ENCODE data around the gene RASSF7. TPM values are rescaled to one million over a fixed set of nuclear protein-coding genes. Genes with fewer than 3 reads are reported as not detected.

The RASSF7 gene
- total and polyA plus RNA-seq, 8 donors = 16.7 to 330 (median 94.9) TPM

- Histone ChIP-seq H3K27ac (no peak overlapping the region), H3K4me1 (no peaks in the 10 kb centered on the region), H3K4me3 (no peak overlapping the region), H3K9me3 (no peaks in the 10 kb centered on the region), H3K36me3 (peaks cover 0 to 1% (median 0%) of the 10 kb centered on the region in 4 donors), H3K27me3 (no peaks in the 10 kb centered on the region)
- intact Hi-C loops (cut with DNase I; ENCODE audit: low total_unique reads) = no loop called here
- WGBS, 5 donors = 82 to 94% (median 93%) methylated on average over 6 to 11 of the region's 11 CpGs
- TF ChIP-seq EP300 (IDR thresholded peaks at IDR 0.05) (no peak), POLR2AphosphoS5 (IDR thresholded peaks at IDR 0.05) (no peak), POLR2A (IDR thresholded peaks at IDR 0.05) (no peak), CTCF (IDR thresholded peaks at IDR 0.05) (no peak)
- peak in 1 of 2 donors; percentile 3 for DNase-seq
Observed at GRCh38 chr11:545171-545570, 15.6 kb upstream of the RASSF7 start.

GRCh38 chr11:548700-549603 is 11.8 kb upstream of the RASSF7 start:
- no peak for DNase-seq
- intact Hi-C loops (cut with DNase I; ENCODE audit: low total_unique reads) = no loop called here
- H3K4me3 ChIP-seq = no peak overlapping the region
- H3K9me3 ChIP-seq = no peaks in the 10 kb centered on the region
- 84 to 90% (median 86%) methylated on average over 26 to 32 of the region's 32 CpGs for WGBS, 5 donors
- peaks cover 0 to 3% (median 1%) of the 10 kb centered on the region in 4 donors for H3K4me1 ChIP-seq
- no peak for TF ChIP-seq POLR2AphosphoS5 (IDR thresholded peaks at IDR 0.05)
- TF ChIP-seq CTCF (IDR thresholded peaks at IDR 0.05) = no peak
- TF ChIP-seq EP300 (IDR thresholded peaks at IDR 0.05) = no peak
- TF ChIP-seq POLR2A (IDR thresholded peaks at IDR 0.05) = no peak
- peaks cover 0 to 35% (median 11%) of the 10 kb centered on the region in 3 donors for H3K27me3 ChIP-seq
- no peak overlapping the region for H3K27ac ChIP-seq
- peaks cover 0 to 5% (median 0%) of the 10 kb centered on the region in 4 donors for H3K36me3 ChIP-seq

- no peaks in the 10 kb centered on the region for H3K9me3 ChIP-seq
- 86 to 95% (median 92%) methylated on average over 13 to 25 of the region's 25 CpGs for WGBS, 5 donors
- H3K4me3 ChIP-seq = no peak overlapping the region
- H3K4me1 ChIP-seq = peaks cover 12 to 15% (median 13%) of the 10 kb centered on the region in 4 donors
- H3K27ac ChIP-seq = no peak overlapping the region
- intact Hi-C loops (cut with DNase I; ENCODE audit: low total_unique reads) = no loop called here
- TF ChIP-seq POLR2AphosphoS5 (IDR thresholded peaks at IDR 0.05) = no peak
- TF ChIP-seq EP300 (IDR thresholded peaks at IDR 0.05) = no peak
- no peak for TF ChIP-seq POLR2A (IDR thresholded peaks at IDR 0.05)
- no peak for TF ChIP-seq CTCF (IDR thresholded peaks at IDR 0.05)
- no peak for DNase-seq
- peaks cover 0 to 5% (median 0%) of the 10 kb centered on the region in 4 donors for H3K36me3 ChIP-seq
- peaks cover 0 to 47% (median 22%) of the 10 kb centered on the region in 3 donors for H3K27me3 ChIP-seq
Observed at GRCh38 chr11:550021-550745, 10.6 kb upstream of the RASSF7 start.

- Histone ChIP-seq H3K27ac (no peak overlapping the region), H3K27me3 (peaks cover 0 to 52% (median 27%) of the 10 kb centered on the region in 3 donors), H3K4me1 (peaks cover 17 to 21% (median 19%) of the 10 kb centered on the region in 4 donors), H3K4me3 (no peak overlapping the region), H3K36me3 (peaks cover 0 to 5% (median 0%) of the 10 kb centered on the region in 4 donors), H3K9me3 (no peaks in the 10 kb centered on the region)
- intact Hi-C loops (cut with DNase I; ENCODE audit: low total_unique reads) = no loop called here
- TF ChIP-seq EP300 (IDR thresholded peaks at IDR 0.05) (no peak), CTCF (IDR thresholded peaks at IDR 0.05) (no peak)
- 84 to 100% (median 86%) methylated on average over 2 to 5 of the region's 5 CpGs; no CpG with 5 or more reads in 1 of the 5 donors for WGBS, 5 donors
- DNase-seq = no peak
Observed at GRCh38 chr11:550746-551085, 10.1 kb upstream of the RASSF7 start.
